Measurements from ENCODE around the gene KRTAP10-6. TPM values are rescaled to one million over a fixed set of nuclear protein-coding genes. Genes with fewer than 3 reads are reported as not detected.
"Not testable (repeated sequence)": the region's sequence is repeated elsewhere in the genome, so short reads cannot be mapped to it uniquely, and the experiment has no call there.

KRTAP10-6 gene
- total RNA-seq, 4 donors from 2014 or later: not detected

GRCh38 chr21:44558695-44559094, 33.6 kb downstream of the KRTAP10-6 start, which contains the start of gene KRTAP10-3:
TSS of gene KRTAP10-3 (minus strand) at chr21:44558795. CDS start at chr21:44558715, 80 bp downstream.
- no peaks in the 10 kb centered on the region for H3K27me3 ChIP-seq
- no peak within 1 kb of the TSS for H3K4me3 ChIP-seq
- no peak within 1 kb of the TSS for H3K27ac ChIP-seq
- TF ChIP-seq POLR2A (IDR thresholded peaks at IDR 0.05): no peak
- TF ChIP-seq CTCF (IDR thresholded peaks at IDR 0.05): no peak
- no peaks in the 10 kb centered on the region for H3K4me1 ChIP-seq
- no peak for DNase-seq
- peaks cover 0 to 3% of the 10 kb centered on the region in 2 donors for H3K9me3 ChIP-seq
- intact Hi-C loops (cut with DNase I; ENCODE audit: low total_unique reads): no loop called here
- H3K36me3 ChIP-seq: no peaks in the 10 kb centered on the region

GRCh38 chr21:44558329-44558675, 34.0 kb downstream of the KRTAP10-6 start:
- intact Hi-C loops (cut with DNase I; ENCODE audit: low total_unique reads); H3K27ac ChIP-seq; H3K36me3 ChIP-seq; H3K9me3 ChIP-seq; H3K27me3 ChIP-seq; DNase-seq; H3K4me3 ChIP-seq; H3K4me1 ChIP-seq: not testable (repeated sequence)

DNA sequence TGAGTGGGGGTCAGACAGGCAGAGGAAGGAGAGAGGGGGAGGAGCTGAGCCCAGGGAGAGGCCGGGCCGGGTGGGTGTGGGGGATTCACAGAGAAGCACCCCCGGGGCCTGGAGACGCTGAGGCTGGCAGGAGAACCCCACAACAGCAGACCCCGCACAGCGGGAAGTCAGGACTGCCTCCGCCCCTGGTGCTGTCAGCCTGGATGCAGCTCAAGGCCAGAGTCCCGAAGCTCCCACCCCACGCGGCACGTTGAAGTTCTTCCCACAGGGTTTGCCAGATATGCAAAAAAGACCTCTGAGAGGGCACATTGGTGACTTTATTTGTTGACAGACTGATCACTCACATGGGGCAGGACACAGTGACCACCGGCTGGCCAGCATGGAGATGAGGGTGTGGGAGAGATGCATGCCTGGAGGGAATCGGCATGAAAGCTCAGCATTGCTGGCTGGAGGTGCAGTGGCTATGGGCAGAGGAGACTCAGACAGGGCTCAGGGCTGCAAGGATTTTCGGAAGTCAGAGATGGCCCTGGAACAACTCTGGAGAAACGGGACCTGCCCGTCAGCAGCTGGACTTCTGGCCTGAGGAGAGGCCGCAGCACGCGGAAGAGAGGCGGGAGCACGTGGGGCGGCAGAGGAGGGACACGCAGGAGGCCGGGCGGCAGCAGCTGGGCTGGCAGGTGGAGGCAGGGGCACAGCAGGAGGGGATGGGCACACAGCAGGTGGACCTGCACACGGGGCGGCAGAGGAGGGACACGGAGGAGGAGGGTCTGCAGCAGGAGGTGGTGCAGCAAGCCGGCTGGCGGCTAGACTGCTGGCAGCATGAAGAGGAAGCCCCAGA, 34.6 kb downstream of the KRTAP10-6 start:
- no peak overlapping the region for H3K27ac ChIP-seq
- no peaks in the 10 kb centered on the region for H3K4me1 ChIP-seq
- intact Hi-C loops (cut with DNase I; ENCODE audit: low total_unique reads): no loop called here
- H3K4me3 ChIP-seq: no peak overlapping the region
- no peaks in the 10 kb centered on the region for H3K27me3 ChIP-seq
- peaks cover 0 to 3% of the 10 kb centered on the region in 2 donors for H3K9me3 ChIP-seq
- H3K36me3 ChIP-seq: no peaks in the 10 kb centered on the region
- TF ChIP-seq CTCF (IDR thresholded peaks at IDR 0.05) (no peak), POLR2A (IDR thresholded peaks at IDR 0.05) (no peak)
- no peak for DNase-seq

- intact Hi-C loops (cut with DNase I; ENCODE audit: low total_unique reads): no loop called here
- H3K27me3 ChIP-seq: no peaks in the 10 kb centered on the region
- H3K9me3 ChIP-seq: no peaks in the 10 kb centered on the region
- no peak for DNase-seq
- H3K36me3 ChIP-seq: no peaks in the 10 kb centered on the region
- no peak overlapping the region for H3K27ac ChIP-seq
- no peak overlapping the region for H3K4me3 ChIP-seq
- TF ChIP-seq POLR2A (IDR thresholded peaks at IDR 0.05): no peak
- no peak for TF ChIP-seq CTCF (IDR thresholded peaks at IDR 0.05)
- no peaks in the 10 kb centered on the region for H3K4me1 ChIP-seq
These were observed 35.4 kb downstream of the KRTAP10-6 start for GRCh38 chr21:44556879-44557278.

- intact Hi-C loops (cut with DNase I; ENCODE audit: low total_unique reads): no loop called here
These were observed 37.0 kb downstream of the KRTAP10-6 start for GRCh38 chr21:44555200-44555875.

More at GRCh38 chr21:44555200-44555875, 37.0 kb downstream of the KRTAP10-6 start:
- Histone ChIP-seq H3K4me3 (no peak overlapping the region), H3K36me3 (no peaks in the 10 kb centered on the region), H3K4me1 (no peaks in the 10 kb centered on the region), H3K27me3 (no peaks in the 10 kb centered on the region), H3K9me3 (no peaks in the 10 kb centered on the region), H3K27ac (no peak overlapping the region)
- no peak for TF ChIP-seq POLR2A (IDR thresholded peaks at IDR 0.05)
- no peak for TF ChIP-seq CTCF (IDR thresholded peaks at IDR 0.05)
- DNase-seq: no peak
